Mucosa of stomach (tissue), 1 donor: Measurements from ENCODE around the gene MBOAT7.
"Not testable (repeated sequence)": the region's sequence is repeated elsewhere in the genome, so short reads cannot be mapped to it uniquely, and the experiment has no call there.

Source experiments
- H3K27me3 ChIP-seq: one replicate; pipeline ENCODE4 v1.7.0; 2013; ENCODE audit warnings: mild to moderate bottlenecking, low read length; ENCODE audit not compliant: control insufficient read depth, insufficient read depth
- H3K36me3 ChIP-seq: one replicate; pipeline ENCODE4 v1.7.0; 2013; ENCODE audit warnings: low read length; ENCODE audit not compliant: control insufficient read depth, insufficient read depth
- H3K4me1 ChIP-seq: one replicate; pipeline ENCODE4 v1.7.0; 2013; ENCODE audit warnings: mild to moderate bottlenecking, low read length; ENCODE audit not compliant: control insufficient read depth, insufficient read depth
- H3K4me3 ChIP-seq: one replicate; pipeline ENCODE4 v1.7.0; 2013; ENCODE audit warnings: low read length
- H3K9ac ChIP-seq: one replicate; pipeline ENCODE4 v1.7.0; 2013; ENCODE audit warnings: mild to moderate bottlenecking, low read length, moderate library complexity
- H3K9me3 ChIP-seq: one replicate; pipeline ENCODE4 v1.7.0; 2013; ENCODE audit warnings: mild to moderate bottlenecking, low read length, moderate library complexity; ENCODE audit not compliant: control insufficient read depth
- donor health status: Pancreatic carcinoma.

MBOAT7 gene

DNA sequence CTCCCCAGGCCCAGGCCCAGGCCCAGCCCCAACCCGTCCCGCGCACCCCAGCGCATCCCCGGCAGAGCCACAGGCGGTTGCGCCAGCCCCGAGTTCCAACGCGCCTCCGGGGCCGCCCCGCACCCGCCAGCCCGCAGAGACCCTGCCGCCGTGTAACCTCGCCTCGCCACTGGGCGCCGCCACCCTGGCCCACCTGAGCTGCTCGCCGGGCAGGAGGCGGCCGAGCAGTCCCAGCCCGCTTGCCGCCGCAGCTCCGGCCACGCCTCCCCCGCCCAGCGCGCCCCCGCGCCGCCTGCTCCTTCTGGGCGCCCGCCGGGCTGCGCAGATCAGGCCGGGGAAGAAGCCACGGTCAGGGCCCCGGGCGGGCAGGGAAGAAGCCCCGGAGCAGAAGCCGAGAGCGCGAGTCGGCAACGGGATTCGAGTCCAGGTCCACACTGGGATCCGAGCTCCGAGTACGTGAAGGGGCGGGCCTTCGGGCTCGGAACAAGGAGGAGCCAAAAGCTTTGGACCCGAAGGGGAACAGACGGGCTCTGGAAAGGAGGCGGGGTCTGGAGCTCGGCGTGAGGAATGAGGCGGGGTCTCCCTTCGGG lies at the start of gene MBOAT7:
MBOAT7 (minus strand) TSS at position 436 of the 590 bp plus-strand sequence. CDS start 1,072 bp downstream, outside the sequence.
- peak within 1 kb of the TSS; percentile 90 for H3K9ac ChIP-seq
- H3K36me3 ChIP-seq = no peaks in the 10 kb centered on the region
- H3K4me1 ChIP-seq = peaks cover 33% of the 10 kb centered on the region

DNA sequence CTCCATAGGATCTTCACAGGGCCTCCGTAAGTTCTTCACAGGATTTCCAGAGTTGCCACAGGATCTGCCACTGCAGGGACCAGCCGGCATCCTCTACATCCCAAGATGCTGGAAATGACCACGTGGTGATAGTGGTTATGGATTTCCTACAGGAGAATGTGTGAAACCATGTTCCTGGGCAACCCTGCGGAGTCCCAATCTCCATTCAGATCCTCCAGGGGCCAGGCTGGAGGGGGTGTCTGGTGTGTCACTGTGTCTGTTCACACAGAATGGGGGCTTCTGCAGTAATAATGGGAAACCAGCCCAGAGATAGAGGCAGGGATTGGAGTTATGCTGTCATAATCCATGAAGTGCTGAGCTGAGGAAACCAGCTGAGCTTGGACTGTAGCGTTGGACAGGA lies 44.6 kb upstream of the MBOAT7 start:
- Histone ChIP-seq H3K4me1 (no peaks in the 10 kb centered on the region), H3K4me3 (no peak overlapping the region), H3K36me3 (no peaks in the 10 kb centered on the region), H3K9ac (no peak overlapping the region), H3K27me3 (peaks cover 1% of the 10 kb centered on the region), H3K9me3 (no peaks in the 10 kb centered on the region)

More for the DNA sequence above, at the start of gene MBOAT7:
- Histone ChIP-seq H3K4me3 (peak within 1 kb of the TSS; percentile 37), H3K9me3 (no peaks in the 10 kb centered on the region), H3K27me3 (no peaks in the 10 kb centered on the region)

- no peak overlapping the region for H3K9ac ChIP-seq
- no peak overlapping the region for H3K4me3 ChIP-seq
- H3K36me3 ChIP-seq = no peaks in the 10 kb centered on the region
- H3K9me3 ChIP-seq = no peaks in the 10 kb centered on the region
- no peaks in the 10 kb centered on the region for H3K4me1 ChIP-seq
- H3K27me3 ChIP-seq = no peaks in the 10 kb centered on the region
Measured at GRCh38 chr19:54231077-54231931, 41.9 kb upstream of the MBOAT7 start.

GRCh38 chr19:54230031-54230430 lies 40.7 kb upstream of the MBOAT7 start:
- Histone ChIP-seq H3K4me1 (no peaks in the 10 kb centered on the region), H3K9ac (no peak overlapping the region), H3K4me3 (no peak overlapping the region)

DNA sequence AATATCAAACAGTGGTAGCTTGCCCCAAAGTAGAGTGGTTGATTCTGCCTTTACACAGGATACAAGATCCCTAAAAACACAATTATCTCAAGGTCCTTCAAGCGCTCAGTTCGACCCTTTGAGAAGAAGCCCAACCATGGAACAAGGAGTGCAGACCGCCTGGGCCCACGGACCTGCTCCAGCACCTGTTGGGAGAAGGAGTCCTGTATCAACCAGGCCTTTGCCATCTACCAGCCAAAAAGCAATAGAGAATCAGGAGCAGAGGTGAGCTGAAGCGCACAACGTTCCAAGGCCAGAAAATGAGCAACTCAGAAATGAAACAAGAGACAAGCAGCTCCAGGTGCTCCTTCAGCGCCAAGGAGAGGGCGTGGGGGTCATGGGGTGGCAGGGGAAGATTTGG lies 39.8 kb upstream of the MBOAT7 start:
- H3K4me3 ChIP-seq = no peak overlapping the region
- no peaks in the 10 kb centered on the region for H3K27me3 ChIP-seq
- no peaks in the 10 kb centered on the region for H3K4me1 ChIP-seq
- no peaks in the 10 kb centered on the region for H3K9me3 ChIP-seq
- H3K9ac ChIP-seq = no peak overlapping the region
- H3K36me3 ChIP-seq = no peaks in the 10 kb centered on the region

More at GRCh38 chr19:54230031-54230430, 40.7 kb upstream of the MBOAT7 start:
- Histone ChIP-seq H3K27me3 (no peaks in the 10 kb centered on the region), H3K36me3 (no peaks in the 10 kb centered on the region), H3K9me3 (no peaks in the 10 kb centered on the region)

- H3K4me3 ChIP-seq, H3K4me1 ChIP-seq, H3K9ac ChIP-seq, H3K27me3 ChIP-seq, H3K9me3 ChIP-seq, H3K36me3 ChIP-seq: not testable (repeated sequence)
Measured at GRCh38 chr19:54224619-54225018, 35.2 kb upstream of the MBOAT7 start.

- not testable (repeated sequence) for H3K4me1 ChIP-seq, H3K9me3 ChIP-seq, H3K9ac ChIP-seq, H3K27me3 ChIP-seq, H3K36me3 ChIP-seq, H3K4me3 ChIP-seq
Measured at GRCh38 chr19:54223937-54224281, 34.5 kb upstream of the MBOAT7 start.

- H3K9ac ChIP-seq, H3K4me3 ChIP-seq, H3K36me3 ChIP-seq, H3K27me3 ChIP-seq, H3K9me3 ChIP-seq, H3K4me1 ChIP-seq: not testable (repeated sequence)
Measured at GRCh38 chr19:54223277-54223936, 34.0 kb upstream of the MBOAT7 start.

- not testable (repeated sequence) for H3K36me3 ChIP-seq, H3K9ac ChIP-seq, H3K9me3 ChIP-seq, H3K4me1 ChIP-seq, H3K4me3 ChIP-seq, H3K27me3 ChIP-seq
Measured at GRCh38 chr19:54222474-54223276, 33.3 kb upstream of the MBOAT7 start, which contains the start of gene LILRB3. LILRB3 (minus strand) TSS chr19:54223007; CDS start chr19:54222976, 31 bp downstream.

DNA sequence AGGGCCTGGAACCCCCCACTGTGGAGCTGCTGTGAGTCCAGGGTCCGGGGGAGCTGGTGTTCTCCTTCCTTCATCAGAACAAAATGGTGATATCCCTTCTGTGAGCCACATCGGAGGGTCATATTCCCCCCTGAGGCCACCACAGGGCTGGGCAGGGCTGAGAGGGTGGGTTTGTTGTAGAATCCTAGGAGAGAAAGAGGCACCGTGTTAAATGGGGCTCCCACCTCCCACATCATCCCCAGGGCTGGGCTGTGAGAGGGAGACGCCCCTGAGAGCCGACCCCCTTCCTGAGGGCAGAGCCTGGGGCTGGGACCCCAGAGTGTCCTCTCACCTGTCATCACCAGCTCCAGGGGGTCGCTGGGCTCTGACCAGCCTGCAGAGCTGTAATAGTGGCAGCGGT lies 32.6 kb upstream of the MBOAT7 start:
- H3K4me3 ChIP-seq, H3K9me3 ChIP-seq, H3K36me3 ChIP-seq, H3K27me3 ChIP-seq, H3K4me1 ChIP-seq, H3K9ac ChIP-seq: not testable (repeated sequence)

- H3K27me3 ChIP-seq, H3K4me1 ChIP-seq, H3K4me3 ChIP-seq, H3K36me3 ChIP-seq, H3K9me3 ChIP-seq, H3K9ac ChIP-seq: not testable (repeated sequence)
Measured at GRCh38 chr19:54219702-54220101, 30.3 kb upstream of the MBOAT7 start.
